A549 (cell line): ENCODE measurements around the gene ITSN2.

Experiments
- CEBPB ChIP-seq, 2 experiments: fragments of >200 bp in 1 of 2; sonication (Bioruptor Twin) in 1 of 2; formaldehyde crosslinking in 1 of 2; IDR thresholded peaks; 2 replicates each; pipeline ENCODE4 v1.6.1; 2012 to 2016
- CHD4 ChIP-seq: fragments of 200-600 bp; sonication (generic); IDR thresholded peaks from 2 replicates; pipeline ENCODE4 v1.6.1; 2016; ENCODE audit warnings: antibody characterized with exemption, mild to moderate bottlenecking, borderline replicate concordance
- CTCF ChIP-seq: fragments of >200 bp; sonication (Bioruptor Twin); formaldehyde crosslinking; IDR thresholded peaks from 3 replicates; pipeline ENCODE4 v1.5.1; 2016
- EP300 ChIP-seq, 2 experiments: fragments of >200 bp; sonication (Bioruptor Twin); formaldehyde crosslinking; IDR thresholded peaks; 2 replicates in 1 of 2; 3 replicates in 1 of 2; pipeline ENCODE4 v1.6.1; 2016 to 2017
- HDAC2 ChIP-seq: fragments of 200-600 bp; sonication (generic); IDR thresholded peaks from 2 replicates; pipeline ENCODE4 v1.6.1; 2016
- MYC ChIP-seq: IDR thresholded peaks from 2 replicates; pipeline ENCODE4 v1.6.1; 2012; ENCODE audit warnings: mild to moderate bottlenecking, inconsistent platforms, low read length, improper control_type of control experiment, borderline replicate concordance
- POLR2A ChIP-seq: IDR thresholded peaks from 2 replicates; pipeline ENCODE4 v1.6.1; 2012; ENCODE audit warnings: mild to moderate bottlenecking, low read length
- POLR2AphosphoS2 ChIP-seq: conservative IDR thresholded peaks from 2 replicates; pipeline ENCODE4 v1.6.1; 2012; ENCODE audit warnings: low read length, improper control_type of control experiment, inconsistent platforms
- RCOR1 ChIP-seq: fragments of 150-350 bp; IDR thresholded peaks from 2 replicates; pipeline ENCODE4 v1.6.1; 2014; ENCODE audit warnings: antibody characterized with exemption, low read length, low read depth
- SMC3 ChIP-seq: fragments of >200 bp; sonication (Bioruptor Twin); formaldehyde crosslinking; IDR thresholded peaks from 3 replicates; pipeline ENCODE4 v1.6.1; 2018; ENCODE audit warnings: inconsistent platforms
- TF ChIP-seq, protein P1 (sequence below): fragments of 450-650 bp; IDR thresholded peaks from 2 replicates; pipeline ENCODE4 v1.6.1; 2014; ENCODE audit warnings: antibody characterized with exemption
- TF ChIP-seq, protein P2 (sequence below): IDR thresholded peaks from 2 replicates; pipeline ENCODE4 v1.6.1; 2012
- TF ChIP-seq, protein P3 (sequence below): IDR thresholded peaks from 2 replicates; pipeline ENCODE4 v1.6.1; 2012
- TF ChIP-seq, protein P4 (sequence below): fragments of 200-600 bp; sonication (generic); IDR thresholded peaks from 2 replicates; pipeline ENCODE4 v1.6.1; 2016; ENCODE audit warnings: antibody characterized with exemption, mild to moderate bottlenecking, moderate library complexity

- no peak for TF ChIP-seq SMC3
- TF ChIP-seq CTCF, result no peak
- TF ChIP-seq, protein P1, sequence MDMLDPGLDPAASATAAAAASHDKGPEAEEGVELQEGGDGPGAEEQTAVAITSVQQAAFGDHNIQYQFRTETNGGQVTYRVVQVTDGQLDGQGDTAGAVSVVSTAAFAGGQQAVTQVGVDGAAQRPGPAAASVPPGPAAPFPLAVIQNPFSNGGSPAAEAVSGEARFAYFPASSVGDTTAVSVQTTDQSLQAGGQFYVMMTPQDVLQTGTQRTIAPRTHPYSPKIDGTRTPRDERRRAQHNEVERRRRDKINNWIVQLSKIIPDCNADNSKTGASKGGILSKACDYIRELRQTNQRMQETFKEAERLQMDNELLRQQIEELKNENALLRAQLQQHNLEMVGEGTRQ, result no peak
- TF ChIP-seq MYC, result no peak
- no peak for TF ChIP-seq POLR2AphosphoS2
- no peak for TF ChIP-seq CEBPB (IDR thresholded peaks at IDR 0.05)
- no peak for TF ChIP-seq POLR2A
- no peak for TF ChIP-seq HDAC2
- TF ChIP-seq, protein P2, sequence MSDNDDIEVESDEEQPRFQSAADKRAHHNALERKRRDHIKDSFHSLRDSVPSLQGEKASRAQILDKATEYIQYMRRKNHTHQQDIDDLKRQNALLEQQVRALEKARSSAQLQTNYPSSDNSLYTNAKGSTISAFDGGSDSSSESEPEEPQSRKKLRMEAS, result no peak
- TF ChIP-seq, protein P3, sequence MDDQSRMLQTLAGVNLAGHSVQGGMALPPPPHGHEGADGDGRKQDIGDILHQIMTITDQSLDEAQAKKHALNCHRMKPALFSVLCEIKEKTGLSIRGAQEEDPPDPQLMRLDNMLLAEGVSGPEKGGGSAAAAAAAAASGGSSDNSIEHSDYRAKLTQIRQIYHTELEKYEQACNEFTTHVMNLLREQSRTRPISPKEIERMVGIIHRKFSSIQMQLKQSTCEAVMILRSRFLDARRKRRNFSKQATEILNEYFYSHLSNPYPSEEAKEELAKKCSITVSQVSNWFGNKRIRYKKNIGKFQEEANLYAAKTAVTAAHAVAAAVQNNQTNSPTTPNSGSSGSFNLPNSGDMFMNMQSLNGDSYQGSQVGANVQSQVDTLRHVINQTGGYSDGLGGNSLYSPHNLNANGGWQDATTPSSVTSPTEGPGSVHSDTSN, result no peak
- no peak for TF ChIP-seq RCOR1
- TF ChIP-seq CHD4, result no peak
- TF ChIP-seq, protein P4, sequence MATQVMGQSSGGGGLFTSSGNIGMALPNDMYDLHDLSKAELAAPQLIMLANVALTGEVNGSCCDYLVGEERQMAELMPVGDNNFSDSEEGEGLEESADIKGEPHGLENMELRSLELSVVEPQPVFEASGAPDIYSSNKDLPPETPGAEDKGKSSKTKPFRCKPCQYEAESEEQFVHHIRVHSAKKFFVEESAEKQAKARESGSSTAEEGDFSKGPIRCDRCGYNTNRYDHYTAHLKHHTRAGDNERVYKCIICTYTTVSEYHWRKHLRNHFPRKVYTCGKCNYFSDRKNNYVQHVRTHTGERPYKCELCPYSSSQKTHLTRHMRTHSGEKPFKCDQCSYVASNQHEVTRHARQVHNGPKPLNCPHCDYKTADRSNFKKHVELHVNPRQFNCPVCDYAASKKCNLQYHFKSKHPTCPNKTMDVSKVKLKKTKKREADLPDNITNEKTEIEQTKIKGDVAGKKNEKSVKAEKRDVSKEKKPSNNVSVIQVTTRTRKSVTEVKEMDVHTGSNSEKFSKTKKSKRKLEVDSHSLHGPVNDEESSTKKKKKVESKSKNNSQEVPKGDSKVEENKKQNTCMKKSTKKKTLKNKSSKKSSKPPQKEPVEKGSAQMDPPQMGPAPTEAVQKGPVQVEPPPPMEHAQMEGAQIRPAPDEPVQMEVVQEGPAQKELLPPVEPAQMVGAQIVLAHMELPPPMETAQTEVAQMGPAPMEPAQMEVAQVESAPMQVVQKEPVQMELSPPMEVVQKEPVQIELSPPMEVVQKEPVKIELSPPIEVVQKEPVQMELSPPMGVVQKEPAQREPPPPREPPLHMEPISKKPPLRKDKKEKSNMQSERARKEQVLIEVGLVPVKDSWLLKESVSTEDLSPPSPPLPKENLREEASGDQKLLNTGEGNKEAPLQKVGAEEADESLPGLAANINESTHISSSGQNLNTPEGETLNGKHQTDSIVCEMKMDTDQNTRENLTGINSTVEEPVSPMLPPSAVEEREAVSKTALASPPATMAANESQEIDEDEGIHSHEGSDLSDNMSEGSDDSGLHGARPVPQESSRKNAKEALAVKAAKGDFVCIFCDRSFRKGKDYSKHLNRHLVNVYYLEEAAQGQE, result no peak
- TF ChIP-seq EP300 (IDR thresholded peaks at IDR 0.05), result no peak
Observed at GRCh38 chr2:24328010-24328409, 32.3 kb downstream of the ITSN2 start.
